SK-N-DZ (cell line): ENCODE data around the gene NDUFS2.
A peak's percentile ranks its signal among the peaks of the same experiment; 100 is the strongest.
"Not testable (repeated sequence)": the region's sequence is repeated elsewhere in the genome, so short reads cannot be mapped to it uniquely, and the experiment has no call there.

Experiments
- DNase-seq: peaks from one replicate; pipeline ENCODE4 v3.0.0-alpha.2; 2015; ENCODE audit warnings: low spot score

NDUFS2 gene

DNA sequence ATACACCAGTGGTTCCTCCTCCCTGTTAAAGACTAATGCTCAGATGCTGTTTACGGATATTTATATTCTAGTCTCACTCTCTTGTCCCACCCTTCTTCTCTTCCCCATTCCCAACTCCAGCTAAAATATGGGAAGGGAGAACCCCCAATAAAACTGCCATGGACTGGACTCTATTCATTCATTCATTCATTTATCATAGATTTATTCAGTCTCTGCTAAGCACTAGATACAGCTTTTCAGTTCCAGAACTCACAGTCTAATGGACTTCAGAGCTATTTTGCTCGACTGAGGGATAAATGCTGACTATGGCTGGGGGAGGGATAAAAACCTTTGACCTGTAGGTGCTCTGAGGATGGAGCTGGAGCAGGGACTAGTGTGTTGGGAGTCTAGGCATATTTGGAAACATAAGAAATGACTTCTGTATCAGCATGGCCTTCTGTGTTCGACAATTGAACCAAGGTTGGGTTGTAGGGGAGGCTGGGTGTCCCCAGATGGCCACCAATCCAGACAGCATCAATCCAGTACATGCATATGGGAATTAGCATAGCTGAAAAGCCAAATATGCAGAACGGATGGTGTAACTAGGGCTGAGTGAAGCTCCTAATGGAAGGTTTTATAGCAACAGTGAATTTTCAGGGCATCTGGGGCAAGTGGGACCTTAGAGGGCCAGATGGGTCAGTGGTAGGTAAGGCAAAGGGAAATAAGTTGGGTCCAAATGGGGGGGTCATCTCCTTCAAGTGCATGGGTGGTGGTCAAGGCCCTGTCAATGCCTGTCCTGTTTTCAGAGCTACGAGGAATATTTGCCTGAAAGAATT lies 17.1 kb downstream of the NDUFS2 start:
- DNase-seq: no peak

DNA sequence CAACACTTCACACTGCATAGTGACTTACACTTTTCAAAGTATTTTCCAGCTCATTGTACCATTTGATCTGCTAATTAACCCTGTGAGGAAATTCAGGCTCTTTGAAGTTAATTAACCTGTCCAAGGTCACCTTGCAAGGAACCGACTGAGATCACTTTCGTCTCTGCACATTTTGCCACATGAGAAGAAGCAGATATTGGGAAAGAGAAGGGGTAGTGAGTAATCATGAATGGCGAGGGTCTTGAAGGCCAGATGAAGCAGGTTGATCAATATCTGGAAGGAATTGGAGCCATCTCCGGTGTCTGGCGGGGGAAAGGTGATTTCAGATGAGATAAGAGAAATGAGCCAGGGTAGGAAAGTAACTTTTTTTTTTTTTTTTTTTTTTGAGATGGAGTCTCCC lies 17.8 kb downstream of the NDUFS2 start:
- DNase-seq: peak; percentile 60

DNA sequence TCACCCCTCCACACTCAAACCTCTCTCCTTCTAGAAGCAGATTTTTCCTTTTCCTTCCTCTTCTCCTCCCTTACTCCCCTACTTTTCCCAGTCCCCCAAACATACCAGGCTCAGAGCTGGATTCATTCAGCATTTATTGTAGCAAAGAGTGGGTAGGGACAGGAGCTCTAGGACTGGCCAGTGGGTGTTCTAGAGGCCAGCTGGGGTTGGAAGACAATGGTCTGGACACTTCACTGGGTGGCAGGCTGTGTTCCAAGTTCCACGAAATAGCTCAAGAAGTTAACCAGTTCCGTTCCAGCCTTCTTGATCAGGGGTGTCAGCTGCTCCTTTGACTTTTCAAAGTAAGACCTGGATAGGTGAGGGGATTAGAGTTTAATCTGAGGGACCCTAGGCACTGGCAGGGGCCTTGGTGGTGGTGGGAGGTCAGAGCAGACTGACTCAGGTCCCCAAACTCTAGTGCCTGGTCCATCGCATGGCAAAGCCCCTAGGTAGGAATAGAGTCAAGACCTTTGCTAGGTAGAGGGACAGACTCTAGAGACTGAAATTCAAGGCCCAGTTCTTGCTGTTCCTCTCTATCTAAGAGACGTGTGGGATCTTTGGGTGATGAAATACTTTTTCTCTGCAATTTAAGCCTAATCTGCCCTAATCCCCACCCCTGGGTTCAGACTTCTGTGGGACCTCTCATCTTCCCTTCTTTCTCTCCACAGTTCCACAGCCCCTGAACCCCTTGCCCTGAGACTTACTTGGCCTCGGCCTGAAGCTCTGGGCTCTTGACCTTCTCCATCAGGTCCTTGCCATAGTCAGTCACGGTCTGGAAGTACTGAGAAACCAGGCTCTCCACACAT lies 20.2 kb downstream of the NDUFS2 start:
- DNase-seq: no peak

DNA sequence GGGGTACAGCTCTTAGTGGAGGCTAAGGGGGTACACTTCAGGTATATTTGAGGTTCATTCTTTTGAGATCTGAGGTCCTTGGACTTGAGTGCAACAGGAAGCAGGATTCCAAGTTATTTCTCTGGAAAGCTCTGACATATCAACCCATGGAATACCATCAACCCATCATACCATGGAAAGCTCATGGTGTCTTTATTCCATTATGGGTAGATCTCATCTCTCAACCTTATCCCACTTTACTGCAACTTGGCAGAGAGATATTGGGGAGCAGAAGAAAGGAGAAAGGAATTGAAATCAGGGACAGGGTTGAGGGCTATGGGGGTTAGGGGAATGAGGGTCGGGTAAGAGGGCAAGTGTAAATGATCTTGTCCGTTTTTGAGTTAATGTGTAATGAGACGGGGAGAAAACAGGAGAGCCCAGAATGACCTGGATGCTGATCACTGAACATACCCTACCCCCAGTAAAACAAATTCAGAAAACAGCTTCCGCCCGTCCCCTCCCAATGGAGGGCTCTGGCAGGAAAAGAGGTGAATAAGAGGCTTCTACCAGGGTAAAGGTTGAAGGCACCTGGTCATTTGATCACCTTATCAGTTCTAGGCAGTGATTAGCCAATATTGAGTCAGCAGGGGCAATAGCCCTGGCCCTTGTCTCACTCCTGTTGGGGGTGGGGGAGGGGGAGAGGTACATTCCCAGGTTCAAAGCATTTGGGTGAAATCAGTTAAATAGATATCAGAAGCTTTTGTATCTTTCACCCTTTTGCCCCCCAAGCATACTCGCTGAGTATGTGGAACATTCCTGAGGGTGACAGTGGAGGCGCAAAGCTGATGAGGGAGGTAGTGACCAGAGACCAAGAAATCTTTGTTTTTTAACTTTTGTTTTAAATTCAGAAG lies 21.9 kb downstream of the NDUFS2 start:
- no peak for DNase-seq

DNA sequence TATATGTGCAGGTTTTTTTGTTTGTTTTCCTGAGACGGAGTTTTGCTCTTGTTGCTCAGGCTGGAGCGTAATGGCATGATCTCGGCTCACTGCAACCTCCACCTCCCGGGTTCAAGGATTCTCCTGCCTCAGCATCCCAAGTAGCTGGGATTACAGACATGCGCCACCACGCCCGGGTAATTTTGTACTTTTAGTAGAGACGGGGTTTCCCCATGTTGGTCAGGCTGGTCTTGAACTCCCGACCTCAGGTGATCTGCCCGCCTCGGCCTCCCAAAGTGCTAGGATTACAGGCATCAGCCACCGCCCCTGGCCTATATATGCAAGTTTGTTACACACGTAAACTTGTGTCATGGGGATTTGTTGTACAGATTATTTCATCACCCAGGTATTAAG lies 22.5 kb downstream of the NDUFS2 start:
- DNase-seq: not testable (repeated sequence)

DNA sequence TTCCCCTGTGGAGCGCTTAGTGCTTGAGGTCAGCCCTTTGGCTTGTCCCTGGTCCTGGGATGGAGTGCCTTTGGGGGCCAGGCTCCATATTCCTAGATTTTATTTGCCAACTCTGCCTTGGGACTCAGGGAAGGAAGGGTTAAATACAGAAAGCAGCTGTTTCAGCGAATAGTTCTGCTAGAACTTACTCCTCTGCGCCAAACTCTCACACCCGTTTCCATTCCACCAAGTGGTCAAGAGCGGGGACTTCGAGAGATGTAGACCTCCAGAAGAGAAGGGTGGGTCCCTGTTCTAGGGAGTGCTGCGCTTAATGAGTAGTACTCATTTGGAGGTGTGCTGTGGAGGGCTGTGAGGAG lies 23.0 kb downstream of the NDUFS2 start:
- DNase-seq: no peak

DNA sequence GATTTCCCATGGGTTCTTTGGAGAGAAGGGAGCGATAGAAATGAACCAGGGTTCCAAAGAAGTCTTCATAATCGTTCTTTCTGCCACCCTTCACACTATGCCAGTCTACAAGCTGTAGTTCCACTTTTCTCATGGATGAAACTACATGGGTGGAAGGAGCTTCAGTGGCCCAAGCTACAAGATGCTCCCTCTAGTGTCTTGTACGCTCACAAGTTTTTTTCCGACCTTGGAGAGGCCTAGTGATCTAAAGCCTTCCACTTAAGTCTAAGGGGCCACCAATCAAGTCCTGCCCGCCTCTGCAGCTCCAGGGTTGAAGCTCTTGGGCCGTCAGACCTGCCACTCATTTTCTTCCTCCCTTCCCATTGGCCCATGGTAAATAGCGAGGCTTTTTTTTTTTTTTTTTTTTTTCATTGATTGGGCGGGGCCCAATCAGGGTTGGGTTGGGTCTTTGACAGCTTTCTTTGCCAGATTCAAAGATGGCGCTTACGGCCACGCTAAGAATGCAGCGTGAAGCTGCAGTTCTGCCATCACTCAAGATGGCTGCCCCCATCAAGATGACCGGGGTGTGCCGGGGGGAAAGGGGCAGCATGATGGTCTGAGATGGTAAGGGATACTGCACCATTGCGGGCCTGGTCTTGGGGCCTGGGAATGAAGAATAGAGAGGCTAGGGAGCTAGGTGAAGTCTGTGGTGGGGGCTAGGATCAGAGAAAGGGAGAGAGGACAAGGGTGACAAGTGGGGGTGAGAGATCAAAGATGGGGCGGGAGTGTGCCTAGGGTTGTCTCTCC lies 23.6 kb downstream of the NDUFS2 start, which contains the start of gene TOMM40L:
Gene TOMM40L (plus strand): TSS at position 527 of the 786 bp plus-strand sequence. CDS start 430 bp downstream, outside the sequence.
- DNase-seq: peak; percentile 100

DNA sequence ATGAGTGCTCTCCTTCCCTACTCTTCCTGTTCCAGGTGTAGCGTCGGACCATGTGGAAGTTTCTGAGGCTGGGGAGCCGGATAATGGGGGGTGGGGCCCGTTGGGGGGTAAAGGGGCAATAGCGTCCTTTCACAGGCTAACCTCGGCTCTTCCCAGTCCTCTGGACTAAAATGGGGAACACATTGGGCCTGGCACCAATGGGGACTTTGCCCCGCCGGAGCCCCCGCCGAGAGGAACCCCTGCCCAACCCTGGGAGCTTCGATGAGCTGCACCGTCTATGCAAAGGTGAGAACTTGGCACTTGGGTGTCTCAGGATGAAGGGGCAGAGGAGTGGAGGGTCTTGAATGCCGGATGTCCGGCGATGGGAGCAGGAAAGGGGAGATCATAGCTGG lies 24.1 kb downstream of the NDUFS2 start:
- DNase-seq: no peak

DNA sequence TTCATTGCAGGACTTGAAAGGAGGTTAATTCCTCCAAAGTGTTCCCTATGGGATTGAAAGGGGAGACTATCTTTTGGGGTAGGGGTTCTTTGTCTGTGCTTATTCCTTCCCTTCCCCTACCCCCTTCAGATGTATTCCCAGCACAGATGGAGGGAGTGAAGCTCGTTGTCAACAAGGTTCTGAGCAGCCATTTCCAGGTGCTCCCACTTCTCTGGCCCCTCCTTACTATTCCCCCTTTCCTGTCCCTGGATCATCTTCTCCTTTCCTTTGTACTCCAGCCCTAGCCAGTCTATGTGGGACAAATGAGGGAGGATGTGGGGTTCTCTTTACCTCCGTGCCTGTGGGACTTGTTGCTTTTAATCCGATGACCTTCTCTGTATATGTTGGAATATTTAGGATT lies 24.6 kb downstream of the NDUFS2 start:
- no peak for DNase-seq

DNA sequence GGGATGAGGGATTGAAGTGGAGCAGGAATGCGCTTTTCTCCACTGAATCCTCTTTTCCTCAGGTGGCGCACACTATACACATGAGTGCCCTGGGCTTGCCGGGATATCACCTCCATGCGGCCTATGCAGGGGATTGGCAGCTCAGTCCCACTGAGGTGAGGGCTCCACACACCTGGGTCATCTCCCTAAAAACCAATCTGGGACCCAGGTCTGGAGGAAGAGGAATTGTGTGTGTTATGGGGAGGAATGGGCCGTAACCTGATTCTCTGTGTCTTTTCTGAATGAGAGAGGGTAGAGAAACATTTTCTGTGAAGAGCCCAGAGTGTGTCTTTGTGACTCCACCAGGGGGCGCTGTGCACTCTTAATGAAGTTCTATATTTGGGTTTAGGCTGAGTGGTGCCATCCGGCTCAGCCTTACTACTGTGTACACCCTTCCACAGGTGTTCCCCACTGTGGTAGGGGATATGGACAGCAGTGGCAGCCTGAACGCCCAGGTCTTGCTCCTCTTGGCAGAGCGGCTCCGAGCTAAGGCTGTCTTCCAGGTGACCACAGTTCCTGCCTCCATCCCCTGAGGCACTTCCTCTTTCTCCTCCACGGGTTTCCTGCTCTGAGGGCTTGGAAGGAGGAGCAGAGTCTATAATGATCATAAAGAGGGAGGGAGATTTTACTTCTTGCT lies 25.2 kb downstream of the NDUFS2 start:
- DNase-seq: peak; percentile 77

DNA sequence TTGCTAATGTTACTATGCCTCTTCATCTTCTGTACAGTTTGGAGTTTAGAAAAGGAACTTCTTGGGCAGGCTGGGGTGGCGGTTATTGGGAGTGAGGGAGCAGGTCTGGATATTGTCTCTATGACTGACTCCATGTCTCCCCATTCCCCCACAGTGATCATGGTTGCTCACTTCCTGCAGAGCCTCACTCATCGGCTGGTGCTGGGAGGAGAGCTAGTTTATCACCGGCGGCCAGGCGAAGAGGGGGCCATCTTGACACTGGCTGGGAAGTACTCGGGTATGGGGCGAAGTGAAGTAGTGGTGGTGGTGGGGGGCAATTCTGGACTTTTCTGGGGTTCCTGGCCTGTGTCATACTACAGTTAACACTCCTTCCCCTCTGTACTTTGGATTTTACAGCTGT lies 25.9 kb downstream of the NDUFS2 start:
- no peak for DNase-seq

DNA sequence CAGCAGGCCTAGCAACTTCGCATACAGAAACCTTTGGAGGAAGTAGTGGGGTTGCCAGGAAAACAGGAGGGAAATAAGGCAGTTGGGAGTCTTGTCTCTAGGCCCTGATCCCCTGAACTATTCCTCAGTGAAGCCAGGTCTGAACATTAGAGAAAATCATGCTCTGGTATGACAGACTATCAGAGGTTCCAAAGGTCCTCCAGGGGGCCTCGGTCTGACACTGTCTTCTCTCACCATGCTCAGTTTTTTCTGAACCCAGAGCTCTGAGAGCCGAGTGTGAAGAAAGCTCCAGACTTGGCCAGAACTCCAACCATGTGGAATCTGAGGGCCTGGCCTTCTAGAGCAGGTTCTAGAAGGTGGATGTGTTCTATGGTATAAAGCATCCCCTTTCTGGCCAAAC lies 27.7 kb downstream of the NDUFS2 start:
- no peak for DNase-seq

DNA sequence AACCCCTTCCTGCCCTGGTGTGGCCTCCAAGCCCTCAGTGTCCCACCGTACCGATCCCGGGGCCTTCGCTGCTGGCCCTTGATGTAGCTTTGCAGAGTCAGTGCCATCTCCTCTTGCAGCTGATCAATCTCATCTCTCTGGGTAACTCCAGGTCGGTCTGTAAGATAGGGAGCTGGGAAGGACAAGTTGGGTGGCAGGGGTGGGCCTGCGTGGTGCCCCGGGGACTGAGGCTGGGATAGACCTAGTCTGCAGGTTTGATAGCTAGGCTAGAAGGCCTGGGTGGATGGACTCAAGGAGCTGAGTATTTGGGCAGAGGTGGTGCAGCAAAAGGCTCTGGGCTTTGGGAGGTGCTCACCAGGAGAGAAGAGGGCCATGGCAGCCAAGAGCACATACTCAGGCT lies 28.6 kb downstream of the NDUFS2 start:
- DNase-seq: no peak

DNA sequence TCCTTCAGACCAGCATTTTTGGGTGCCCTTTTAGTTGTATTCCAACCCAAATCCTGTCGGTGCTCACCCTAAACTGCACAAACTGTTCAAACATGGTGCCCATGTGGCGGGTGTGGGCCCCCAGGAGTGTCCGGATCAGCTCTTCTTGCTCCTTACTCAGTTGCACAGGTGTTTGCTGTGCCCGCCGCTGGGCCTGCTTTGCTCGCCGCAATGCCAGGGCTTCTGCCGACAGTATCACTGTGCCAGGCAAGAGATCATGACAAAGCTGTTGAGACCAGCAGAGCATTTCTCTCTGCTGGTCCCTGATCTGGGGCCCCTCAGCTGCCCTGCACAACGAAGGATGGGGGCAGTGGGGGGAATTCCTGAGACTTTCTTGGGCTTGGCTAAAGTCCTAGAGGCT lies 30.9 kb downstream of the NDUFS2 start:
- no peak for DNase-seq

DNA sequence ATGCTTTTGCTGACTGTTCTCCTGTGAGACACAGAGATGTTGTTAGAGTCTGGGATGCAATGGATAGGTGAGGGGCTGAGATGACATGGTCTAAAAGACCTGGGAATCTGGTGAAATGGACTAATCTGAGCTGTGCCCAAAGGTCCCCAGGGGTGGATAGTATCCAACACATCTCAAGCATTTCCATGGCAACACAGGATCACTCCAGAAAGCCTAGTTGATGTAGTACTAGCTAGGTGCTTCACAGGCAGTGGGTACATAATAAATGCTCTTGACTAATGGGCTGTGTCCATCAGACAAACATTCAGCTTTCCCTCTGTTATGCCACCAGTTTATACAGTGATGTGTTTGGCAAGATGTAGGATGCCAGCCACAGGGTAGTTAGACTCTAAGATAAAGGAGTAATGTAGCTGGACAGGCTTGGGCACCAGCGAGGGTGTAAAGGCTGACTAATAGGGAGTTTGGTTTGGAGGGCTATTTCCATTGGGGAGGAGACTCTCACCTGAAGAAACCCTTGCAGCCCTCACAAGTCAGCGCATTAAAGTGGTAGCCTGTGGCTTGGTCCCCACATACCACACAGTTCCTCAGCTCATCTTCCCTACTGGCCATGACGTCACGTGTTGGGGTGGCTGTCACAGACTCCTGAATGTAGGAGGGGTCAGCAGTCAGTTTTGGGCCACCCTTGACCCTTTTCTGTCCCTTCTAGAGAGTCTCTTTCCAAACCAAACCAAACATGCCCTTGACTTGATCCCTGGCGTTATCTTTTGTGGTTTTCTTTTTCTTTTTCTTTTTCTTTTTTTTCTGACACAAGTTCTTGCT lies 34.0 kb downstream of the NDUFS2 start:
- DNase-seq: no peak

DNA sequence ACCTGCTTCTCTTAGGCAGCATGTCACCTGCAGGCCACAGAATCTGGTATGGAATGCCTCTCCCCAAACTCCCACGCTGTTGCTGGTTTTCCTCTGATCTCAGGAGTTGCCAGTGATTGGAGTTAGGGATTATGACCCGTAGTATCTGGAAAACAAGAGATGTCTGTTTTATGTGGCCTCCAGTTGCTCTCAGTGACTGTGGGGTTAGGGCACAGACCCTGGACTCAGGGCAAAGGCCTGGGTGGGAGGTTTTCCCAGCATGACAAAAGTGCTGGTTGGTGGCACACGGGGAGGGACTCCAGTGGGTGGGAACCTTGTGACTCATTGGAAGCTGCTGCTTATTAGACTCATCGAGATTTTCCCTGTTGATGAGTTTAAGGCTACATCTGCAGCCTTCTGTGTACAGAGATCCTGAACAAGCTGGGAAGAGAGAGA lies 35.9 kb downstream of the NDUFS2 start, which contains the start of gene NR1I3:
Gene NR1I3 (minus strand): TSS at position 165 of the 435 bp plus-strand sequence. CDS start 1,638 bp downstream, outside the sequence.
- no peak for DNase-seq

DNA sequence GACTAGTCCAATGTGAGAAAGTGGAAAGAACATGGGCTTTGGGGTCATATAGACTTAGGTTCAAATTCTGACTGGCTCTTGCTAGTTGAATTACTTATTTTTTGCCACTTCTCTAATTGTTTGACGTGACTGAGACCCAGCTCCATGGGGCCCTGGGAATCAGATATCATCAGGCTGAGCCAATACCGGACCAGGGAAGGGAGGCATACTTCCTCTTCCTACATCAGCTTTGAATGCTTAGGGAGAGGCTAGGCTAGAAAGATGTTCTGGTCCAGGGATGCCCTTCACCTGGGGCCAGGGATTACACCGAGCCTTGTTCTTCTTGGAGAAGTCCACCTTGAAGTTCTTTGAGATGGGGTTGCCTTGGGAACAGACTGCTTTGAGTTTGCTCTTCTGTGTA lies 39.5 kb downstream of the NDUFS2 start:
- DNase-seq: no peak

DNA sequence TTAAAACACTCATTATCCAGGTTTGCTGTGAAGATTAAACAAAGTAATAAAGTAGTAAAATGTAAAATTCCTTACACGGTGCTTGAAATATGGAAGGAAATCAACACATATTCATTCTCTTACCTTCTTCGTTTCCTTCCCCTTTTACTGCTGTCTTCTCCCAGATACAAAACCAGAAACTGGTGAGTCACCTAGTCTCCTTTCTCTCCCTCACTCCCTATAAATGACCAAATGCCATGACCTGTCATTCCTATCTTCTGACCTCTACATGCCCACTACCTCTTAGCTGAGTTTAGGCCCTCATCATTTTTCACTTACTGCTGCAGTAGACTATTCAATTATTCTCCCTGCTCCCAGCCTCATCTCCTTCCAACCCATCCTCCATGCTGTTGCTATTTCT lies 40.1 kb downstream of the NDUFS2 start:
- DNase-seq: no peak

DNA sequence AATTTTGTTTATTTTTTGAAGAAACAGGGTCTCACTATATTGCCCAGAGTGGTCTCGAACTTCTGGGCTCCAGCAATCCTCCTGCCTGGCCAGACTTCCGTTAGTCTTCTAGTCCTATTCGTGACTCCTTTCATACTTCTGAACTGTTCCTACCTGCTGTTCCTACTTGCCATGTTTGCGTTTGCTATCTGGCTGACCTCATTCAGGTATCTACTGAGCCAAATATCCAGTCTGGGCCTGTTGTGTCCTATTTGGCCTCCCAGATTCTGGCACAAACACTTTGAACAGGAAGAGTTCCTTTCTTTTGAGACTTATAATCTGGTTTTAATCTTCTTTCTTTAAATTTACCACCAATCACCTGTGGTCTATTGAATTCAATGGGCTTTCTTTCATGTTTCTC lies 42.7 kb downstream of the NDUFS2 start:
- DNase-seq: no peak
